ENCODE data around the gene VPS26C.

GRCh38 chr21:37278199-37278598, 11.1 kb upstream of the VPS26C start:
- TF ChIP-seq JUNB (IDR thresholded peaks at IDR 0.05), result no peak
- TF ChIP-seq CTCF (IDR thresholded peaks at IDR 0.05), result no peak
- no peak for TF ChIP-seq SMC3 (IDR thresholded peaks at IDR 0.05)
- no peak for TF ChIP-seq MYC (IDR thresholded peaks at IDR 0.05; ENCODE audit: borderline replicate concordance, low read length)
- TF ChIP-seq USF2 (IDR thresholded peaks at IDR 0.05), result no peak
- TF ChIP-seq PBX3 (IDR thresholded peaks at IDR 0.05), result no peak
- TF ChIP-seq NPAS2 (CRISPR knock-in tag; IDR thresholded peaks at IDR 0.05; ENCODE audit: borderline replicate concordance), result no peak
- TF ChIP-seq EHMT2 (IDR thresholded peaks at IDR 0.05; ENCODE audit: low read depth), result no peak
- TF ChIP-seq POLR2A (IDR thresholded peaks at IDR 0.05; ENCODE audit: low read length), result no peak
